ENCODE results near the gene LINS1. TPM values are rescaled to one million over a fixed set of nuclear protein-coding genes. Genes with fewer than 3 reads are reported as not detected.
"Not testable (repeated sequence)": the region's sequence is repeated elsewhere in the genome, so short reads cannot be mapped to it uniquely, and the experiment has no call there.

LINS1 gene
- total RNA-seq, 1 donor from 2014 or later = 16.2 TPM

GRCh38 chr15:100592898-100593297 is 9.1 kb downstream of the LINS1 start:
- no peak for TF ChIP-seq CTCF (conservative IDR thresholded peaks at IDR 0.05)
- H3K9me3 Mint-ChIP-seq = no peaks in the 10 kb centered on the region
- H3K27ac Mint-ChIP-seq = no peak overlapping the region
- no peak for DNase-seq (ENCODE audit: extremely low spot score, unreplicated experiment)
- H3K36me3 Mint-ChIP-seq = peaks cover 12% of the 10 kb centered on the region
- no peaks in the 10 kb centered on the region for H3K27me3 Mint-ChIP-seq
- H3K4me1 Mint-ChIP-seq (ENCODE audit: unreplicated experiment) = no peaks in the 10 kb centered on the region
- no peak overlapping the region for H3K4me3 Mint-ChIP-seq

- Mint-ChIP-seq H3K4me1 (ENCODE audit: unreplicated experiment) (no peaks in the 10 kb centered on the region), H3K4me3 (no peak overlapping the region), H3K36me3 (peaks cover 14% of the 10 kb centered on the region), H3K27ac (no peak overlapping the region), H3K9me3 (no peaks in the 10 kb centered on the region), H3K27me3 (no peaks in the 10 kb centered on the region)
- TF ChIP-seq CTCF (conservative IDR thresholded peaks at IDR 0.05) = no peak
- DNase-seq (ENCODE audit: extremely low spot score, unreplicated experiment) = no peak
Observed at GRCh38 chr15:100591835-100592234, 10.1 kb downstream of the LINS1 start.

- DNase-seq (ENCODE audit: extremely low spot score, unreplicated experiment); H3K27ac Mint-ChIP-seq; H3K9me3 Mint-ChIP-seq; H3K27me3 Mint-ChIP-seq; H3K4me3 Mint-ChIP-seq; H3K4me1 Mint-ChIP-seq (ENCODE audit: unreplicated experiment): not testable (repeated sequence)
- peaks cover 17% of the 10 kb centered on the region for H3K36me3 Mint-ChIP-seq
Observed at GRCh38 chr15:100591163-100591562, 10.8 kb downstream of the LINS1 start.

- Mint-ChIP-seq H3K36me3 (peaks cover 36% of the 10 kb centered on the region), H3K27ac (no peak overlapping the region), H3K4me3 (no peak overlapping the region), H3K27me3 (no peaks in the 10 kb centered on the region), H3K4me1 (ENCODE audit: unreplicated experiment) (no peaks in the 10 kb centered on the region), H3K9me3 (no peaks in the 10 kb centered on the region)
- no peak for TF ChIP-seq CTCF (conservative IDR thresholded peaks at IDR 0.05)
- DNase-seq (ENCODE audit: extremely low spot score, unreplicated experiment) = no peak
Observed at GRCh38 chr15:100588638-100589242, 13.2 kb downstream of the LINS1 start.

GRCh38 chr15:100580414-100580813 is 21.6 kb downstream of the LINS1 start:
- Mint-ChIP-seq H3K36me3 (peaks cover 33% of the 10 kb centered on the region), H3K27me3 (no peaks in the 10 kb centered on the region), H3K4me3 (no peak overlapping the region), H3K4me1 (ENCODE audit: unreplicated experiment) (peaks cover 10% of the 10 kb centered on the region), H3K27ac (no peak overlapping the region), H3K9me3 (peaks cover 6% of the 10 kb centered on the region)
- DNase-seq (ENCODE audit: extremely low spot score, unreplicated experiment) = no peak
- no peak for TF ChIP-seq CTCF (conservative IDR thresholded peaks at IDR 0.05)

GRCh38 chr15:100573526-100573925 is 28.5 kb downstream of the LINS1 start:
- no peaks in the 10 kb centered on the region for H3K4me1 Mint-ChIP-seq (ENCODE audit: unreplicated experiment)
- no peaks in the 10 kb centered on the region for H3K9me3 Mint-ChIP-seq
- DNase-seq (ENCODE audit: extremely low spot score, unreplicated experiment) = no peak
- H3K27me3 Mint-ChIP-seq = no peaks in the 10 kb centered on the region
- H3K36me3 Mint-ChIP-seq = peaks cover 26% of the 10 kb centered on the region
- no peak overlapping the region for H3K27ac Mint-ChIP-seq
- H3K4me3 Mint-ChIP-seq = no peak overlapping the region
- TF ChIP-seq CTCF (conservative IDR thresholded peaks at IDR 0.05) = no peak

Measured in type B pancreatic cell (in vitro differentiated cells).